PC-9 (cell line): ENCODE results near the gene HPSE. TPM values are rescaled to one million over a fixed set of nuclear protein-coding genes. Genes with fewer than 3 reads are reported as not detected.

Experiments used
- BruUV-seq: library from RNA; stranded (reverse); fragments of 400-500 nt; replicated peaks from 2 replicates; lab custom pipeline; 2021; lab: Mats Ljungman, UMichigan
- CTCF ChIA-PET: fragments of 300-600 bp; sonication (Branson Sonifier 250); formaldehyde crosslinking; loops from one replicate; lab custom pipeline; 2022; ENCODE audit warnings: antibody characterized with exemption; lab: Charles Lee
- POLR2A ChIA-PET: fragments of 300-600 bp; sonication (Branson Sonifier 250); formaldehyde crosslinking; loops from one replicate; lab custom pipeline; 2022; ENCODE audit warnings: antibody characterized with exemption; ENCODE audit not compliant: unreplicated experiment; lab: Charles Lee
- DNase-seq, 2 experiments: peaks; one replicate each; pipeline versions ENCODE4 v3.0.0 to v3.0.0-alpha.2; 2015 to 2022; ENCODE audit warnings: mixed read lengths in 1 of 2
- H2AFZ ChIP-seq: fragments of 200-600 bp; sonication (generic); 2 replicates; pipeline ENCODE4 v1.8.1; 2017; ENCODE audit warnings: antibody characterized with exemption
- H3F3A ChIP-seq: fragments of 200-600 bp; sonication (generic); 2 replicates; pipeline ENCODE4 v1.8.1; 2017; ENCODE audit warnings: antibody characterized with exemption, mild to moderate bottlenecking, low read depth; ENCODE audit not compliant: insufficient read depth
- H3K27ac ChIP-seq: fragments of 200-600 bp; sonication (generic); 2 replicates; pipeline ENCODE4 v1.6.1; 2016; ENCODE audit warnings: mixed run types
- H3K27me3 ChIP-seq: fragments of 200-600 bp; sonication (generic); 2 replicates; pipeline ENCODE4 v1.6.1; 2016; ENCODE audit warnings: low read depth, mixed run types; ENCODE audit not compliant: insufficient read depth
- H3K36me3 ChIP-seq: fragments of 200-600 bp; sonication (generic); 2 replicates; pipeline ENCODE4 v1.6.1; 2016; ENCODE audit warnings: low read depth, mixed run types
- H3K4me1 ChIP-seq: fragments of 200-600 bp; sonication (generic); replicated peaks from 2 replicates; pipeline ENCODE4 v1.6.1; 2016; ENCODE audit warnings: mixed run types; ENCODE audit not compliant: insufficient read depth
- H3K4me2 ChIP-seq: fragments of 200-600 bp; sonication (generic); 2 replicates; pipeline ENCODE4 v1.6.1; 2017; ENCODE audit warnings: mixed run types
- H3K4me3 ChIP-seq: fragments of 200-600 bp; sonication (generic); 2 replicates; pipeline ENCODE4 v1.6.1; 2016; ENCODE audit warnings: mixed run types
- H3K79me2 ChIP-seq: fragments of 200-600 bp; sonication (generic); 2 replicates; pipeline ENCODE4 v1.6.1; 2017; ENCODE audit warnings: low read depth, mixed run types
- H3K9me2 ChIP-seq: fragments of 200-600 bp; sonication (generic); 2 replicates; pipeline ENCODE4 v1.8.1; 2017; ENCODE audit warnings: mild to moderate bottlenecking; ENCODE audit not compliant: insufficient read depth
- H3K9me3 ChIP-seq: fragments of 200-600 bp; sonication (generic); 2 replicates; pipeline ENCODE4 v1.8.1; 2016; ENCODE audit warnings: low read depth; ENCODE audit not compliant: insufficient read depth
- H4K20me1 ChIP-seq: fragments of 200-600 bp; sonication (generic); 2 replicates; pipeline ENCODE4 v1.8.1; 2017; ENCODE audit not compliant: insufficient read depth
- CTCF ChIP-seq: fragments of 200-600 bp; sonication (generic); conservative IDR thresholded peaks from 2 replicates; pipeline ENCODE4 v1.6.1; 2017; ENCODE audit warnings: mixed run types, antibody characterized with exemption, mild to moderate bottlenecking, moderate library complexity
- EZH2 ChIP-seq: fragments of 200-600 bp; sonication (generic); IDR thresholded peaks from 2 replicates; pipeline ENCODE4 v1.8.0; 2017; ENCODE audit warnings: antibody characterized with exemption, low read depth
- intact Hi-C: fragments of 100-400 bp; cut with micrococcal nuclease; formaldehyde crosslinking; loops from one replicate; pipeline ENCODE4 v1.10.0; 2022; ENCODE audit not compliant: unreplicated experiment
- total RNA-seq: library from RNA; stranded (reverse); gene quantifications from 2 replicates; pipeline ENCODE4 v1.2.3, GENCODE V29; 2021

The HPSE gene
- total RNA-seq, 1 experiment from 2014 or later = 4.4 TPM

GRCh38 chr4:83331956-83332355, 2.7 kb downstream of the HPSE start:
- Histone ChIP-seq H3K4me3 (no peak overlapping the region), H3K27me3 (no peaks in the 10 kb centered on the region), H3K4me1 (no peaks in the 10 kb centered on the region; the same call in 1 of the 2 replicates), H3K27ac (no peak overlapping the region), H2AFZ (no peak overlapping the region), H3K4me2 (no peak overlapping the region), H4K20me1 (no peaks in the 10 kb centered on the region), H3F3A (peaks cover 5% of the 10 kb centered on the region; the same call in 1 of the 2 replicates), H3K9me3 (no peaks in the 10 kb centered on the region), H3K79me2 (no peaks in the 10 kb centered on the region), H3K9me2 (no peaks in the 10 kb centered on the region), H3K36me3 (no peaks in the 10 kb centered on the region)
- TF ChIP-seq EZH2 = no peak
- no peak for TF ChIP-seq CTCF
- DNase-seq = no peak
- intact Hi-C loops = no loop called here
- POLR2A ChIA-PET = no interaction called here
- CTCF ChIA-PET = no interaction called here
- no TSS peak for BruUV-seq

GRCh38 chr4:83329521-83330110, 5.0 kb downstream of the HPSE start:
- ChIA-PET POLR2A (interaction anchor here (0.6 kb wide), 1 partner anchor 28 kb away, joined by 6 read pairs; no protein-coding TSS in a partner anchor), CTCF (no interaction called here)
- Histone ChIP-seq H3K4me2 (no peak overlapping the region), H3K36me3 (no peaks in the 10 kb centered on the region), H3K27me3 (no peaks in the 10 kb centered on the region), H3F3A (no peaks in the 10 kb centered on the region), H4K20me1 (no peaks in the 10 kb centered on the region), H3K4me1 (no peaks in the 10 kb centered on the region), H3K4me3 (no peak overlapping the region), H3K9me2 (no peaks in the 10 kb centered on the region), H3K79me2 (no peaks in the 10 kb centered on the region), H2AFZ (no peak overlapping the region), H3K27ac (no peak overlapping the region), H3K9me3 (no peaks in the 10 kb centered on the region)
- BruUV-seq = no TSS peak
- peak in 1 of 2 experiments; percentile 44 for DNase-seq
- TF ChIP-seq CTCF (no peak), EZH2 (no peak)
- intact Hi-C loops = no loop called here

- Histone ChIP-seq H3F3A (no peaks in the 10 kb centered on the region), H3K36me3 (no peaks in the 10 kb centered on the region), H3K9me3 (no peaks in the 10 kb centered on the region), H3K4me2 (no peak overlapping the region), H3K9me2 (no peaks in the 10 kb centered on the region), H3K4me1 (no peaks in the 10 kb centered on the region), H3K79me2 (no peaks in the 10 kb centered on the region), H4K20me1 (no peaks in the 10 kb centered on the region), H3K4me3 (no peak overlapping the region), H3K27me3 (no peaks in the 10 kb centered on the region), H2AFZ (no peak overlapping the region), H3K27ac (no peak overlapping the region)
- DNase-seq = no peak
- POLR2A ChIA-PET = interaction anchor here (0.7 kb wide), 1 partner anchor 126 kb away, joined by 6 read pairs; no protein-coding TSS in a partner anchor
- TF ChIP-seq CTCF = no peak
- CTCF ChIA-PET = no interaction called here
- no TSS peak for BruUV-seq
- intact Hi-C loops = no loop called here
Observed at GRCh38 chr4:83328521-83329187, 6.0 kb downstream of the HPSE start.
